Testis (tissue), 3 donors: Measurements from ENCODE around the gene PLSCR2. TPM values are rescaled to one million over a fixed set of nuclear protein-coding genes. Genes with fewer than 3 reads are reported as not detected.
"Not testable (repeated sequence)": the region's sequence is repeated elsewhere in the genome, so short reads cannot be mapped to it uniquely, and the experiment has no call there.

Experiments used
- DNase-seq: peaks from one replicate; pipeline ENCODE4 v3.0.0-alpha.2; 2019
- H3K27ac ChIP-seq, 2 donors: fragments of 200-600 bp; sonication (generic); one replicate each; pipeline ENCODE4 v1.5.1; 2019
- H3K27me3 ChIP-seq: fragments of 200-600 bp; sonication (generic); one replicate; pipeline ENCODE4 v1.5.1; 2019
- H3K36me3 ChIP-seq: fragments of 200-600 bp; sonication (generic); one replicate; pipeline ENCODE4 v1.5.1; 2017; ENCODE audit warnings: low read depth; ENCODE audit errors: missing control alignments
- H3K4me1 ChIP-seq: fragments of 200-600 bp; sonication (generic); one replicate; pipeline ENCODE4 v1.5.1; 2019
- H3K4me3 ChIP-seq, 2 donors: fragments of 200-600 bp; sonication (generic); one replicate each; pipeline ENCODE4 v1.5.1; 2017 to 2019
- H3K9me3 ChIP-seq: fragments of 200-600 bp; sonication (generic); one replicate; pipeline ENCODE4 v1.5.1; 2017
- POLR2A ChIP-seq: fragments of 450-650 bp; IDR thresholded peaks from one replicate; pipeline ENCODE4 v1.6.1; 2017; ENCODE audit warnings: antibody characterized with exemption, mild to moderate bottlenecking, moderate library complexity
- WGBS, 2 donors: methylation state at CpG; one replicate each; pipeline ENCODE4 v1.1.5; 2018; 5-methylcytosine and 5-hydroxymethylcytosine counted together
- intact Hi-C: fragments of 100-400 bp; cut with DNase I; formaldehyde crosslinking; loops from one replicate; pipeline ENCODE4 v1.15.1; 2023; ENCODE audit warnings: low total_unique reads
- polyA plus RNA-seq: library from polyadenylated mRNA; stranded (reverse); fragments of 350-450 nt; fragmentation: Illumina TruSeq; extraction: RNeasy Lipid Tissue Mini Kit (QIAGEN cat#74804); gene quantifications from one replicate; pipeline ENCODE4 v1.2.3, GENCODE V29; 2014; ENCODE audit warnings: low read depth, low replicate concordance; ENCODE audit not compliant: insufficient read depth
- total RNA-seq, 2 donors: library from RNA; depleted of rRNA; stranded (reverse); fragments of >200 nt; gene quantifications; one replicate each; pipeline ENCODE4 v1.2.3, GENCODE V29; 2016
- TF ChIP-seq, protein P1 (sequence below), 3 experiments: fragments of 450-650 bp in 2 of 3; fragments of 200-600 bp in 1 of 3; sonication (generic) in 1 of 3; IDR thresholded peaks; one replicate each; pipeline ENCODE4 v1.5.1; 2016 to 2019; ENCODE audit warnings: antibody characterized with exemption in 3 of 3, mild to moderate bottlenecking in 2 of 3, moderate library complexity in 1 of 3

Gene PLSCR2
- total and polyA plus RNA-seq, 3 donors from 2014 or later = 6.5 to 34.8 (median 9.4) TPM

DNA sequence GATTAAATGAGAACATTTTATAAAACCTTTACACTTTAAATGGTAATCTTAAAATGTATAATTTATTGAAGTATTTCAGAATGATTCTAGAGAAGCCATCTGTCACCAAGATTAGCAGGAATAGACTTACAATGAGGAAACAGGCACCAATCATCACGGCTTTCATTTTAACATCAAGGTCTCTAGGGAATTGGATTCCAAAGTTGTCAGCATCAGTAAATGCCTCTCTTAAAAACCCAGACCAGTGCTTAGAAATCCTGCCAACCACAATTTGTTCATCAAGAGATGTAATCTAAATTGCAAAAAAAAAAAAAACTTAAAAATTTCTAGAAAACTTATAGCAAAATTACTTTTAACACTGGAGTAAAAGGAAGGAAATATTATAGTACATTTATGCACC lies 20.3 kb downstream of the PLSCR2 start:
- intact Hi-C loops = no loop called here
- Histone ChIP-seq H3K9me3 (no peaks in the 10 kb centered on the region), H3K27me3 (no peaks in the 10 kb centered on the region), H3K36me3 (no peaks in the 10 kb centered on the region), H3K4me1 (no peaks in the 10 kb centered on the region), H3K4me3 (no peak overlapping the region), H3K27ac (no peak overlapping the region)
- TF ChIP-seq, protein P1, sequence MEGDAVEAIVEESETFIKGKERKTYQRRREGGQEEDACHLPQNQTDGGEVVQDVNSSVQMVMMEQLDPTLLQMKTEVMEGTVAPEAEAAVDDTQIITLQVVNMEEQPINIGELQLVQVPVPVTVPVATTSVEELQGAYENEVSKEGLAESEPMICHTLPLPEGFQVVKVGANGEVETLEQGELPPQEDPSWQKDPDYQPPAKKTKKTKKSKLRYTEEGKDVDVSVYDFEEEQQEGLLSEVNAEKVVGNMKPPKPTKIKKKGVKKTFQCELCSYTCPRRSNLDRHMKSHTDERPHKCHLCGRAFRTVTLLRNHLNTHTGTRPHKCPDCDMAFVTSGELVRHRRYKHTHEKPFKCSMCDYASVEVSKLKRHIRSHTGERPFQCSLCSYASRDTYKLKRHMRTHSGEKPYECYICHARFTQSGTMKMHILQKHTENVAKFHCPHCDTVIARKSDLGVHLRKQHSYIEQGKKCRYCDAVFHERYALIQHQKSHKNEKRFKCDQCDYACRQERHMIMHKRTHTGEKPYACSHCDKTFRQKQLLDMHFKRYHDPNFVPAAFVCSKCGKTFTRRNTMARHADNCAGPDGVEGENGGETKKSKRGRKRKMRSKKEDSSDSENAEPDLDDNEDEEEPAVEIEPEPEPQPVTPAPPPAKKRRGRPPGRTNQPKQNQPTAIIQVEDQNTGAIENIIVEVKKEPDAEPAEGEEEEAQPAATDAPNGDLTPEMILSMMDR (IDR thresholded peaks at IDR 0.05) = no peak
- no peak for TF ChIP-seq POLR2A
- no peak for DNase-seq
- WGBS, 2 donors = 82 to 89% methylated on average over 1 of the region's 1 CpG

DNA sequence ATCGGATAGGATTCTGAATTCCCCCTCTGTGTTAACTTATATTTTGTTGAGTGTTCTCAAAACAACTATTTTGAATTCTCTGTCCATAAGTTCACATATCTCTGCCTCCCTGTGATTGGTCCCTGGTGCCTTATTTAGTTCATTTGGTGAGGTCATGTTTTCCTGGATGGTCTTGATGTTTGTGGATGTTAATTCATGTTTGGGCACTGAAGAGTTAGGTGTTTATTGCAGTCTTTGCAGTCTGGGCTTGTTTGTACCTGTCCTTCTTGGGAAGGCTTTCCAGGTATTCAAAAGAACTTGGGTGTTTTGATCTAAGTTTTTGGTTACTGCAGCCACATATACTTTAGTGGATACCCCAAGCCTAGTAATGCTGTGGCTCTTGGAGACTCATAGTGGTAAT lies 23.3 kb downstream of the PLSCR2 start:
- no peaks in the 10 kb centered on the region for H3K4me1 ChIP-seq
- H3K27ac ChIP-seq = no peak overlapping the region
- intact Hi-C loops = no loop called here
- DNase-seq = no peak
- no peaks in the 10 kb centered on the region for H3K9me3 ChIP-seq
- H3K4me3 ChIP-seq = no peak overlapping the region
- 95 to 100% methylated on average over 1 of the region's 1 CpG for WGBS, 2 donors
- no peaks in the 10 kb centered on the region for H3K27me3 ChIP-seq
- TF ChIP-seq, protein P1 (IDR thresholded peaks at IDR 0.05) = no peak
- no peak for TF ChIP-seq POLR2A
- no peaks in the 10 kb centered on the region for H3K36me3 ChIP-seq

DNA sequence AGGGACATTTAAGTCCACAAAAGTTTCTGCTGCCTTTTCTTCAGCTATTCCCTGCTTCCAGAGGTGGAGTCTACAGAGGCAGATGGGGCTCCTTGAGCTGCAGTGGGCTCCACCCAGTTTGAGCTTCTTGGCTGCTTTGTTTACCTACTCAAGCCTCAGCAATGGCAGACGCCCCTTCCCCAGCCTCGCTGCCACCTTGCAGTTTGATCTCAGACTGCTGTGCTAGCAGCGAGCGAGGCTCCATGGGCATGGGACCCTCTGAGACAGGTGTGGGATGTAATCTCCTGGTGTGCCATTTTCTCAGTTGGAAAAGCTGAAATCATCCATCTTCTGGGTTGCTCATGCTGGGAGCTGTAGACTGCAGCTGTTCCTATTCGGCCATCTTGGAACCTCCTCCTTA lies 29.1 kb downstream of the PLSCR2 start:
- H3K4me3 ChIP-seq, H3K36me3 ChIP-seq, H3K4me1 ChIP-seq, intact Hi-C loops, DNase-seq, H3K9me3 ChIP-seq, H3K27me3 ChIP-seq, H3K27ac ChIP-seq: not testable (repeated sequence)
- WGBS, 2 donors = 90 to 91% methylated on average over 5 of the region's 5 CpGs

DNA sequence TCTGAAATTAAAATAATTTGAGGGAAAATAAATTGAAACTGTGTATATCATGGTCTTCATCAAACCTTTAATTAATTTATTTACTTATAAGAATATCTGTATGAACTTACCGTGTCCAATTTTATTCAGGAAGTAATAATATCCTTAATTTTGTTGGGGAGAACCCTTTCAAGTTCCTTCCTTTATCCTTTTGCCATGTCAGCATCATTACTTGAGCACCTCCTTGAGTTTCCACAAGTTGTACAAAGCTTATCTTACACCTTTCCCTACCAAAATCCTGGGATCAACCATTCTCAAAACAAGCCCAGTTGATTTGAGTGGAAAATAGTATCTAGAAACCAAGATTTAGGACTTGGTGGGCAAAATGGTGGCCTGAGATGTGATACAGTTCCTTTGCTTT lies 37.3 kb downstream of the PLSCR2 start:
- 77 to 92% methylated on average over 1 of the region's 1 CpG for WGBS, 2 donors
- intact Hi-C loops = no loop called here
- DNase-seq = no peak
- H3K27me3 ChIP-seq = no peaks in the 10 kb centered on the region
- no peaks in the 10 kb centered on the region for H3K36me3 ChIP-seq
- no peaks in the 10 kb centered on the region for H3K9me3 ChIP-seq
- no peak overlapping the region for H3K4me3 ChIP-seq
- TF ChIP-seq, protein P1 (IDR thresholded peaks at IDR 0.05) = no peak
- TF ChIP-seq POLR2A = no peak
- no peak overlapping the region for H3K27ac ChIP-seq
- H3K4me1 ChIP-seq = no peaks in the 10 kb centered on the region

DNA sequence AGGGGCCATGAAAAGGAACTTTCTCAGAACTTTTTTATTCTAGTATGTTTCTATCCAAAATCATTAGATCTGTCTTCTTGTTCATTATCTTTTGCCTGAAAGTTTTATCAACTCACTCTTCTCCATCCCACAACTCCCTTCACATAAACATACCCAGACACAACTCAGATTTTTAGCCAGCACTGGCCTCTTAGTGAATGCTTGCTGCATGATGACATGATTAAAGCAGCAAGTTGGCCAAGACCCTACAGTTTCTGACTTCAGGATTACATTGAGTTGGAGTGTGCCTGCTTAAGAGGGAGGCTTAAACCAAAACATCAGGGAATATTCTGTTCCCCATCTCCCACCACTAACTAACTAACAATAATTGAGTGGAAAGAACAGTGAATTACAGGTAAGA lies 38.1 kb downstream of the PLSCR2 start:
- no peak overlapping the region for H3K27ac ChIP-seq
- intact Hi-C loops = no loop called here
- no peaks in the 10 kb centered on the region for H3K9me3 ChIP-seq
- H3K27me3 ChIP-seq = no peaks in the 10 kb centered on the region
- no peak overlapping the region for H3K4me3 ChIP-seq
- H3K36me3 ChIP-seq = no peaks in the 10 kb centered on the region
- TF ChIP-seq POLR2A = no peak
- TF ChIP-seq, protein P1 (IDR thresholded peaks at IDR 0.05) = no peak
- no peak for DNase-seq
- no peaks in the 10 kb centered on the region for H3K4me1 ChIP-seq
